Mesendoderm (in vitro differentiated cells): ENCODE measurements around the gene CHP1.

Source experiments
- DNase-seq: peaks from one replicate; pipeline ENCODE4 v3.0.0; 2013
- H2AK5ac ChIP-seq: 2 replicates; pipeline ENCODE4 v1.6.1; 2013; ENCODE audit warnings: low read length, inconsistent platforms
- H2BK120ac ChIP-seq: 2 replicates; pipeline ENCODE4 v1.6.1; 2013; ENCODE audit warnings: low read depth, mild to moderate bottlenecking, low read length, moderate library complexity, mixed read lengths
- H2BK15ac ChIP-seq: replicated peaks from 2 replicates; pipeline ENCODE4 v1.6.1; 2013; ENCODE audit warnings: low read depth, mild to moderate bottlenecking, moderate library complexity
- H2BK5ac ChIP-seq: 2 replicates; pipeline ENCODE4 v1.6.1; 2013; ENCODE audit warnings: low read length, inconsistent platforms
- H3K18ac ChIP-seq: 2 replicates; pipeline ENCODE4 v1.6.1; 2013; ENCODE audit warnings: mild to moderate bottlenecking, low read length, mixed read lengths
- H3K23ac ChIP-seq: one replicate; pipeline ENCODE4 v1.6.1; 2013; ENCODE audit warnings: low read length
- H3K27ac ChIP-seq: 2 replicates; pipeline ENCODE4 v1.5.1; 2013; ENCODE audit warnings: low read depth, mild to moderate bottlenecking, inconsistent platforms, low read length, moderate library complexity
- H3K27me3 ChIP-seq: 2 replicates; pipeline ENCODE4 v1.6.1; 2013; ENCODE audit warnings: low read length, control low read depth, mild to moderate bottlenecking, inconsistent platforms; ENCODE audit not compliant: insufficient read depth, poor library complexity
- H3K36me3 ChIP-seq: 2 replicates; pipeline ENCODE4 v1.6.1; 2013; ENCODE audit warnings: low read length, inconsistent platforms; ENCODE audit not compliant: control insufficient read depth, insufficient read depth
- H3K4ac ChIP-seq: one replicate; pipeline ENCODE4 v1.6.1; 2013; ENCODE audit warnings: low read depth, mild to moderate bottlenecking, low read length, moderate library complexity
- H3K4me1 ChIP-seq: 2 replicates; pipeline ENCODE4 v1.6.1; 2013; ENCODE audit warnings: low read depth, low read length, inconsistent platforms; ENCODE audit not compliant: control insufficient read depth
- H3K4me2 ChIP-seq: 2 replicates; pipeline ENCODE4 v1.6.1; 2013; ENCODE audit warnings: low read length
- H3K4me3 ChIP-seq: 2 replicates; pipeline ENCODE4 v1.5.1; 2013; ENCODE audit warnings: mild to moderate bottlenecking, low read length
- H3K56ac ChIP-seq: one replicate; pipeline ENCODE4 v1.6.1; 2013; ENCODE audit warnings: low read length
- H3K79me1 ChIP-seq: 2 replicates; pipeline ENCODE4 v1.6.1; 2013; ENCODE audit warnings: low read length, inconsistent platforms
- H3K79me2 ChIP-seq: 2 replicates; pipeline ENCODE4 v1.6.1; 2013; ENCODE audit warnings: mild to moderate bottlenecking, low read length; ENCODE audit not compliant: control insufficient read depth, insufficient read depth
- H3K9ac ChIP-seq: 2 replicates; pipeline ENCODE4 v1.6.1; 2013; ENCODE audit warnings: low read length, inconsistent platforms
- H4K5ac ChIP-seq: one replicate; pipeline ENCODE4 v1.6.1; 2013; ENCODE audit warnings: low read length
- H4K8ac ChIP-seq: one replicate; pipeline ENCODE4 v1.6.1; 2013; ENCODE audit warnings: low read depth, mild to moderate bottlenecking, control low read depth, low read length, moderate library complexity
- WGBS: extraction: QIAGEN DNeasy Blood & Tissue Kit; methylation state at CpG from one replicate; pipeline ENCODE4 v1.1.7; 2013; ENCODE audit warnings: low lambda C conversion rate, missing lambda C conversion rate; ENCODE audit not compliant: insufficient coverage; ENCODE audit errors: extremely low coverage; 5-methylcytosine and 5-hydroxymethylcytosine counted together

The CHP1 gene

GRCh38 chr15:41331281-41331680 is 100.2 kb downstream of the CHP1 start:
- Histone ChIP-seq H2BK5ac (no peak overlapping the region), H2AK5ac (no peak overlapping the region), H4K8ac (no peak overlapping the region), H3K79me1 (peaks cover 5% of the 10 kb centered on the region), H4K5ac (no peak overlapping the region), H2BK15ac (no peak overlapping the region), H3K36me3 (peaks cover under 1% of the 10 kb centered on the region), H3K79me2 (peaks cover 22% of the 10 kb centered on the region), H3K18ac (no peak overlapping the region), H3K9ac (peak overlapping the region; percentile 94), H3K27ac (no peak overlapping the region), H3K4me2 (peak overlapping the region; percentile 91), H3K27me3 (no peaks in the 10 kb centered on the region), H3K4ac (no peak overlapping the region), H3K23ac (no peak overlapping the region), H3K4me3 (no peak overlapping the region), H2BK120ac (no peak overlapping the region), H3K4me1 (no peaks in the 10 kb centered on the region), H3K56ac (peak overlapping the region; percentile 98)
- peak; percentile 13 for DNase-seq
- WGBS: no CpG with 5 or more reads among the region's 6 CpGs
